ENCODE measurements around the gene GSC. TPM values are rescaled to one million over a fixed set of nuclear protein-coding genes. Genes with fewer than 3 reads are reported as not detected.

GSC gene
- total RNA-seq, 2 donors from 2014 or later = 37.0 to 94.4 TPM

DNA sequence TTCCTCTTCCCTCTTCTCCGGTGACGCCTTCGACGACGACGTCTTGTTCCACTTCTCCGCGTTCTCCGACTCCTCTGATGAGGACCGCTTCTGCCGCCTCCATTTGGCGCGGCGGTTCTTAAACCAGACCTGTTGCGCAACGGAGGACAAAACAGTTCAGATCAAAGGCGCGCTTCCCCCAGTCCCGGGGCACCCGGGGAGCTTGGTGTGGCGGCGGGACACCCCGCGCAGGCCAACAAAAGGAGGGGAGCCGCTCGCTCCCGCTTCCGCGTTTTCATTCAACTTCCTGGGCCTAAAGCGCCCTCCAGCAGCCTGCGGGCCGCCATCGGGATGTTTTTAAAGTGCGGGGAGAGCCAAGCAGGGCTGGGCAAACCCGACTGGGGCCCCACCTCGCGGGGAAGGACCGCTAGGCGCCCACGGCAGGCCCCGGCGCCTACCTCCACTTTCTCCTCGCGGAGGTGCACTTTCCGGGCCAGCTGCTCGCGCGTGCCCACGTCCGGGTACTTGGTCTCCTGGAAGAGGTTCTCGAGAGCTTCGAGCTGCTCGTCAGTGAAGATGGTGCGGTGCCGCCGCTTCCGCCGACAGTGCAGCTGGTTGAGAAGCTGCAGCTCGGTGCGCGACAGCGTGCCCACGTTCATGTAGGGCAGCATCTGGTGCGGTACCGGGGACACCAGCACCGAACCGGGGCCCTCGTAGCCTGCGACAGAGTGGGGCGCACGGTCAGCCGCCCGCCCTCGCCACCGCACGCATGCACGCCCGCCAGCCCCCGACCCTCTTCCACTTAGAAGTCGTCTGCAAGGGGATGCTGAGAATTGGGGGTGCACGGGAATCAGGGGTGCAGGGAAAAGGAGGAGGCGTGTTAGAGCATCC is 1.2 kb downstream of the GSC start:
- Histone ChIP-seq H3K4me1 (ENCODE audit: control insufficient read depth, insufficient read depth, low read length) (peaks cover 3% of the 10 kb centered on the region), H3K27me3 (ENCODE audit: control insufficient read depth, insufficient read depth, low read length, poor library complexity, severe bottlenecking) (peaks cover 24% of the 10 kb centered on the region), H3K36me3 (ENCODE audit: control insufficient read depth, insufficient read depth, low read length) (peaks cover 45% of the 10 kb centered on the region), H3K4me3 (ENCODE audit: low read length) (peak overlapping the region; percentile 93), H3K27ac (ENCODE audit: low read depth, low read length) (no peak overlapping the region), H3K9me3 (ENCODE audit: control insufficient read depth, low read length) (no peaks in the 10 kb centered on the region), H3K9ac (ENCODE audit: extremely low read depth, low read length, poor library complexity, severe bottlenecking) (peak overlapping the region; percentile 100)
- Mint-ChIP-seq H3K9me3 (no peaks in the 10 kb centered on the region), H3K4me3 (peak overlapping the region; percentile 82), H3K36me3 (ENCODE audit: low read depth) (peaks cover 35% of the 10 kb centered on the region), H3K27ac (peak overlapping the region; percentile 89), H3K27me3 (ENCODE audit: insufficient read depth) (peaks cover 41% of the 10 kb centered on the region), H3K4me1 (peaks cover 52% of the 10 kb centered on the region)
- TF ChIP-seq CTCF (conservative IDR thresholded peaks at IDR 0.05) = no peak
- peak; percentile 73 for DNase-seq
- 0% methylated on average over 31 to 81 of the region's 82 CpGs for WGBS, 2 experiments (ENCODE audit: insufficient coverage in 1 of 2, insufficient read length in 1 of 2)

DNA sequence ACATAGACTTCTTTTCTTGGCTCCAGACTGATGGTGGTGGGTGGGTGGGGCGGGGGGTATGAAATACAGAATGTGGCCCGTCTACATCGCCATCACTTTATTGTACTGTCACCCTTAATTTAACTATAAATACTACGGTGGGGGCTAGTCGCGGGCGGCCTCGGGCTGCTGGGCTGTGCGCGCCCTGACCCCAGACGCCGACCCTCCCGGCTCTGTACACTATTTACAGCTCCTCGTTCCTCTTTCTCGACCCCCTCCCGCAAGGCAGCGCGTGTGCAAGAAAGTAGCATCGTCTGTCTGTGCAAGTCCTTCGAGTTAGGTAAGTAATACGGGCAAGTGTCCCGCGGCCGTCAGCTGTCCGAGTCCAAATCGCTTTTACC is 1.8 kb downstream of the GSC start:
- H3K27me3 ChIP-seq (ENCODE audit: control insufficient read depth, insufficient read depth, low read length, poor library complexity, severe bottlenecking) = peaks cover 18% of the 10 kb centered on the region
- no peaks in the 10 kb centered on the region for H3K9me3 ChIP-seq (ENCODE audit: control insufficient read depth, low read length)
- Mint-ChIP-seq H3K27me3 (ENCODE audit: insufficient read depth) (peaks cover 34% of the 10 kb centered on the region), H3K4me3 (peak overlapping the region; percentile 82), H3K36me3 (ENCODE audit: low read depth) (peaks cover 35% of the 10 kb centered on the region), H3K4me1 (peaks cover 52% of the 10 kb centered on the region), H3K9me3 (no peaks in the 10 kb centered on the region), H3K27ac (peak overlapping the region; percentile 74)
- H3K4me3 ChIP-seq (ENCODE audit: low read length) = peak overlapping the region; percentile 93
- peaks cover 45% of the 10 kb centered on the region for H3K36me3 ChIP-seq (ENCODE audit: control insufficient read depth, insufficient read depth, low read length)
- WGBS, 2 experiments (ENCODE audit: insufficient coverage in 1 of 2, insufficient read length in 1 of 2) = 0 to 2% methylated on average over 3 to 25 of the region's 26 CpGs
- H3K9ac ChIP-seq (ENCODE audit: extremely low read depth, low read length, poor library complexity, severe bottlenecking) = peak overlapping the region; percentile 100
- H3K27ac ChIP-seq (ENCODE audit: low read depth, low read length) = no peak overlapping the region
- DNase-seq = no peak
- peaks cover 3% of the 10 kb centered on the region for H3K4me1 ChIP-seq (ENCODE audit: control insufficient read depth, insufficient read depth, low read length)
- no peak for TF ChIP-seq CTCF (conservative IDR thresholded peaks at IDR 0.05)

GRCh38 chr14:94767321-94767878 is 2.5 kb downstream of the GSC start:
- H3K36me3 ChIP-seq (ENCODE audit: control insufficient read depth, insufficient read depth, low read length) = peaks cover 49% of the 10 kb centered on the region
- no peaks in the 10 kb centered on the region for H3K9me3 ChIP-seq (ENCODE audit: control insufficient read depth, low read length)
- DNase-seq = peak; percentile 73
- Mint-ChIP-seq H3K9me3 (no peaks in the 10 kb centered on the region), H3K36me3 (ENCODE audit: low read depth) (peaks cover 40% of the 10 kb centered on the region), H3K4me3 (peak overlapping the region; percentile 82), H3K27ac (peak overlapping the region; percentile 86), H3K4me1 (peaks cover 56% of the 10 kb centered on the region), H3K27me3 (ENCODE audit: insufficient read depth) (peaks cover 27% of the 10 kb centered on the region)
- TF ChIP-seq CTCF (conservative IDR thresholded peaks at IDR 0.05) = no peak
- H3K27ac ChIP-seq (ENCODE audit: low read depth, low read length) = no peak overlapping the region
- 8 to 9% methylated on average over 18 to 27 of the region's 27 CpGs for whole genome bisulfite sequencing, 2 experiments (ENCODE audit: insufficient coverage in 1 of 2, insufficient read length in 1 of 2)
- peaks cover 13% of the 10 kb centered on the region for H3K27me3 ChIP-seq (ENCODE audit: control insufficient read depth, insufficient read depth, low read length, poor library complexity, severe bottlenecking)
- peak overlapping the region; percentile 100 for H3K9ac ChIP-seq (ENCODE audit: extremely low read depth, low read length, poor library complexity, severe bottlenecking)
- H3K4me1 ChIP-seq (ENCODE audit: control insufficient read depth, insufficient read depth, low read length) = peaks cover 7% of the 10 kb centered on the region
- H3K4me3 ChIP-seq (ENCODE audit: low read length) = peak overlapping the region; percentile 93

Data from endodermal cell (in vitro differentiated cells).